GM19324 (cell line): Measurements from ENCODE around the gene WDR5.

Experiments used
- ATAC-seq: cut with Tn5 transposase; IDR thresholded peaks from one replicate; pipeline ENCODE4 v1.9.1; 2021; ENCODE audit warnings: mild to moderate bottlenecking, moderate library complexity; ENCODE audit not compliant: unreplicated experiment, low FRiP score

WDR5 gene

GRCh38 chr9:134157378-134157885 lies 21.6 kb downstream of the WDR5 start:
- ATAC-seq = no peak

- no peak for ATAC-seq
Measured at GRCh38 chr9:134158242-134158641, 22.4 kb downstream of the WDR5 start.

- ATAC-seq = no peak
Measured at GRCh38 chr9:134158753-134159392, 23.0 kb downstream of the WDR5 start.

- no peak for ATAC-seq
Measured at GRCh38 chr9:134159566-134160245, 23.8 kb downstream of the WDR5 start.

- no peak for ATAC-seq
Measured at GRCh38 chr9:134161647-134162046, 25.8 kb downstream of the WDR5 start.

GRCh38 chr9:134162212-134162775 lies 26.4 kb downstream of the WDR5 start:
- no peak for ATAC-seq

- ATAC-seq = no peak
Measured at GRCh38 chr9:134162926-134163370, 27.1 kb downstream of the WDR5 start.

- no peak for ATAC-seq
Measured at GRCh38 chr9:134163371-134164196, 27.7 kb downstream of the WDR5 start.

GRCh38 chr9:134164879-134165278 lies 29.0 kb downstream of the WDR5 start:
- ATAC-seq = no peak

GRCh38 chr9:134165357-134166315 lies 29.8 kb downstream of the WDR5 start:
- no peak for ATAC-seq

- no peak for ATAC-seq
Measured at GRCh38 chr9:134166374-134166773, 30.5 kb downstream of the WDR5 start.

GRCh38 chr9:134167530-134167931 lies 31.6 kb downstream of the WDR5 start:
- no peak for ATAC-seq

GRCh38 chr9:134168757-134169550 lies 33.1 kb downstream of the WDR5 start:
- ATAC-seq = no peak

- ATAC-seq = no peak
Measured at GRCh38 chr9:134169724-134170401, 34.0 kb downstream of the WDR5 start.

GRCh38 chr9:134170532-134171315 lies 34.8 kb downstream of the WDR5 start:
- no peak for ATAC-seq

GRCh38 chr9:134171316-134172197 lies 35.7 kb downstream of the WDR5 start:
- ATAC-seq = no peak
